Activated CD8-positive, alpha-beta memory T cell treated with anti-CD3 and anti-CD28 coated beads for 4 hours (primary cell): ENCODE results near the gene GRIP1.

Experiments used
- DNase-seq, 2 donors: peaks; one replicate each; pipeline ENCODE4 v3.0.0-alpha.2; 2020; ENCODE audit warnings: low read depth in 2 of 2

Gene GRIP1

GRCh38 chr12:66380769-66381535, 297.9 kb downstream of the GRIP1 start:
- no peak for DNase-seq

- no peak for DNase-seq
These were observed 299.3 kb downstream of the GRIP1 start for GRCh38 chr12:66379616-66380015.

- no peak for DNase-seq
These were observed 303.3 kb downstream of the GRIP1 start for GRCh38 chr12:66375560-66375959.

- DNase-seq: no peak
These were observed 306.9 kb downstream of the GRIP1 start for GRCh38 chr12:66371982-66372381.

GRCh38 chr12:66367015-66367667, 311.7 kb downstream of the GRIP1 start:
- DNase-seq: no peak

- no peak for DNase-seq
These were observed 313.0 kb downstream of the GRIP1 start for GRCh38 chr12:66365718-66366490.

- no peak for DNase-seq
These were observed 317.2 kb downstream of the GRIP1 start for GRCh38 chr12:66361703-66362102.

GRCh38 chr12:66359300-66359699, 319.6 kb downstream of the GRIP1 start:
- no peak for DNase-seq

- no peak for DNase-seq
These were observed 324.6 kb downstream of the GRIP1 start for GRCh38 chr12:66354291-66354690.

- no peak for DNase-seq
These were observed 326.0 kb downstream of the GRIP1 start for GRCh38 chr12:66352899-66353298.

GRCh38 chr12:66352197-66352596, 326.7 kb downstream of the GRIP1 start:
- no peak for DNase-seq

GRCh38 chr12:66351301-66351700, 327.6 kb downstream of the GRIP1 start:
- DNase-seq: no peak

GRCh38 chr12:66345956-66346355, 332.9 kb downstream of the GRIP1 start:
- no peak for DNase-seq

- DNase-seq: no peak
These were observed 333.7 kb downstream of the GRIP1 start for GRCh38 chr12:66345212-66345611.

- DNase-seq: no peak
These were observed 337.8 kb downstream of the GRIP1 start for GRCh38 chr12:66341126-66341525.

GRCh38 chr12:66340131-66340530, 338.7 kb downstream of the GRIP1 start:
- no peak for DNase-seq

GRCh38 chr12:66337381-66338010, 341.4 kb downstream of the GRIP1 start:
- no peak for DNase-seq

GRCh38 chr12:66335746-66336145, 343.1 kb downstream of the GRIP1 start:
- DNase-seq: no peak

- no peak for DNase-seq
These were observed 347.1 kb downstream of the GRIP1 start for GRCh38 chr12:66331814-66332213.

- DNase-seq: no peak
These were observed 347.9 kb downstream of the GRIP1 start for GRCh38 chr12:66331016-66331415.

- DNase-seq: no peak
These were observed 348.9 kb downstream of the GRIP1 start for GRCh38 chr12:66329941-66330340.

GRCh38 chr12:66323017-66323416, 355.9 kb downstream of the GRIP1 start:
- DNase-seq: no peak
